ENCODE results near the gene MEAK7. TPM values are rescaled to one million over a fixed set of nuclear protein-coding genes. Genes with fewer than 3 reads are reported as not detected.

MEAK7 gene
- total RNA-seq, 1 experiment from 2014 or later: 21.5 TPM

GRCh38 chr16:84500531-84500930, 3.9 kb downstream of the MEAK7 start:
- Histone ChIP-seq H3K9me3 (ENCODE audit: control insufficient read depth, low read depth, low read length) (no peaks in the 10 kb centered on the region), H3K4ac (ENCODE audit: low read depth, low read length) (no peak overlapping the region), H3K79me1 (ENCODE audit: insufficient read depth, low read depth, low read length, poor library complexity, severe bottlenecking) (no peaks in the 10 kb centered on the region), H2BK20ac (ENCODE audit: low read depth, low read length, poor library complexity, severe bottlenecking) (no peak overlapping the region), H4K8ac (replicated peaks; ENCODE audit: insufficient read length, low read depth, low read length) (no peak overlapping the region), H3K27me3 (ENCODE audit: insufficient read depth, low read length) (no peaks in the 10 kb centered on the region), H3K56ac (ENCODE audit: insufficient read length, low read depth, low read length) (no peak overlapping the region), H3K4me2 (ENCODE audit: insufficient read depth, insufficient read length, low read length) (no peak overlapping the region), H3K9ac (ENCODE audit: extremely low read depth, insufficient read length, low read length) (no peak overlapping the region), H4K5ac (ENCODE audit: insufficient read length, low read depth, low read length) (no peak overlapping the region), H3T11ph (ENCODE audit: low read length) (no peak overlapping the region), H2BK5ac (ENCODE audit: insufficient read length, low read length) (no peak overlapping the region), H3K4me1 (ENCODE audit: insufficient read depth, low read length) (no peaks in the 10 kb centered on the region), H4K20me1 (ENCODE audit: control insufficient read depth, insufficient read depth, insufficient read length) (no peaks in the 10 kb centered on the region), H2BK12ac (ENCODE audit: insufficient read length, low read depth, low read length) (no peak overlapping the region), H3K18ac (ENCODE audit: insufficient read length, low read depth, low read length) (no peak overlapping the region), H2BK120ac (ENCODE audit: low read depth, low read length, poor library complexity, severe bottlenecking) (no peak overlapping the region), H2BK15ac (ENCODE audit: low read depth, low read length) (no peak overlapping the region), H3K79me2 (ENCODE audit: insufficient read depth, low read length) (no peaks in the 10 kb centered on the region), H2AFZ (ENCODE audit: low read length) (no peak overlapping the region), H3K23me2 (ENCODE audit: insufficient read length, low read depth, low read length, poor library complexity, severe bottlenecking) (peaks cover 4% of the 10 kb centered on the region), H3K27ac (ENCODE audit: insufficient read length, low read depth, low read length) (no peak overlapping the region), H2AK5ac (ENCODE audit: insufficient read length, low read length) (no peak overlapping the region), H3K23ac (ENCODE audit: insufficient read length, low read depth, low read length) (no peak overlapping the region), H4K91ac (ENCODE audit: insufficient read length, low read depth, low read length) (no peak overlapping the region), H3K14ac (ENCODE audit: insufficient read depth, low read length) (no peak overlapping the region)
- no CpG with 5 or more reads among the region's 13 CpGs for WGBS (ENCODE audit: extremely low coverage, insufficient read length, low lambda C conversion rate)
- DNase-seq: no peak
- Mint-ChIP-seq H3K36me3 (ENCODE audit: insufficient read depth in 1 of 3, low read depth in 3 of 3) (peaks cover 11 to 40% (median 28%) of the 10 kb centered on the region in 3 experiments), H3K9me3 (peaks cover 0 to 2% of the 10 kb centered on the region in 2 experiments; a peak in 2 of 5 replicates), H3K4me3 (no peak overlapping the region), H3K27me3 (ENCODE audit: low read depth) (peaks cover 2% of the 10 kb centered on the region; the same call in 1 of the 2 replicates), H3K27ac (no peak overlapping the region), H3K4me1 (peaks cover 16 to 18% of the 10 kb centered on the region in 2 experiments)
- TF ChIP-seq, protein P1, sequence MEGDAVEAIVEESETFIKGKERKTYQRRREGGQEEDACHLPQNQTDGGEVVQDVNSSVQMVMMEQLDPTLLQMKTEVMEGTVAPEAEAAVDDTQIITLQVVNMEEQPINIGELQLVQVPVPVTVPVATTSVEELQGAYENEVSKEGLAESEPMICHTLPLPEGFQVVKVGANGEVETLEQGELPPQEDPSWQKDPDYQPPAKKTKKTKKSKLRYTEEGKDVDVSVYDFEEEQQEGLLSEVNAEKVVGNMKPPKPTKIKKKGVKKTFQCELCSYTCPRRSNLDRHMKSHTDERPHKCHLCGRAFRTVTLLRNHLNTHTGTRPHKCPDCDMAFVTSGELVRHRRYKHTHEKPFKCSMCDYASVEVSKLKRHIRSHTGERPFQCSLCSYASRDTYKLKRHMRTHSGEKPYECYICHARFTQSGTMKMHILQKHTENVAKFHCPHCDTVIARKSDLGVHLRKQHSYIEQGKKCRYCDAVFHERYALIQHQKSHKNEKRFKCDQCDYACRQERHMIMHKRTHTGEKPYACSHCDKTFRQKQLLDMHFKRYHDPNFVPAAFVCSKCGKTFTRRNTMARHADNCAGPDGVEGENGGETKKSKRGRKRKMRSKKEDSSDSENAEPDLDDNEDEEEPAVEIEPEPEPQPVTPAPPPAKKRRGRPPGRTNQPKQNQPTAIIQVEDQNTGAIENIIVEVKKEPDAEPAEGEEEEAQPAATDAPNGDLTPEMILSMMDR (conservative IDR thresholded peaks at IDR 0.05): no peak
